AG04450 (cell line): Measurements from ENCODE around the gene F8. TPM values are rescaled to one million over a fixed set of nuclear protein-coding genes. Genes with fewer than 3 reads are reported as not detected.

Experiments used
- CTCF ChIA-PET: fragments of 300-600, 350-600 bp; formaldehyde crosslinking; extraction: SDS; loops from one replicate; lab custom pipeline; 2022; ENCODE audit warnings: antibody characterized with exemption, inconsistent platforms; lab: Charles Lee
- POLR2A ChIA-PET: fragments of 350-600 bp; formaldehyde crosslinking; extraction: SDS; loops from one replicate; lab custom pipeline; 2021; ENCODE audit warnings: antibody characterized with exemption, inconsistent platforms; lab: Yijun Ruan, JAX
- DNase-seq: peaks from one replicate; pipeline ENCODE4 v3.0.0-alpha.2; 2011; ENCODE audit warnings: low read depth, low spot score
- H3K27ac ChIP-seq: one replicate; pipeline ENCODE4 v1.5.1; 2012; ENCODE audit warnings: low read depth, low read length, control low read depth
- H3K27me3 ChIP-seq: one replicate; pipeline ENCODE4 v1.6.0; 2012; ENCODE audit warnings: low read length; ENCODE audit not compliant: control insufficient read depth, insufficient read depth
- H3K4me3 ChIP-seq: 2 replicates; pipeline ENCODE4 v1.5.1; 2011; ENCODE audit warnings: mild to moderate bottlenecking, low read depth, low read length, control low read depth
- H3K9me3 ChIP-seq: 2 replicates; pipeline ENCODE4 v1.5.1; 2012; ENCODE audit warnings: low read length; ENCODE audit not compliant: control insufficient read depth, insufficient read depth
- CTCF ChIP-seq: IDR thresholded peaks from 2 replicates; pipeline ENCODE4 v1.5.1; 2011; ENCODE audit warnings: low read depth, low read length, control low read depth, inconsistent platforms
- polyA plus RNA-seq: library from polyadenylated mRNA; depleted of rRNA; stranded (reverse); fragments of >200 nt; gene quantifications from 2 replicates; pipeline ENCODE4 v1.2.3, GENCODE V29; 2011

The F8 gene
- polyA plus RNA-seq, 1 experiment, result 1.4 TPM

DNA sequence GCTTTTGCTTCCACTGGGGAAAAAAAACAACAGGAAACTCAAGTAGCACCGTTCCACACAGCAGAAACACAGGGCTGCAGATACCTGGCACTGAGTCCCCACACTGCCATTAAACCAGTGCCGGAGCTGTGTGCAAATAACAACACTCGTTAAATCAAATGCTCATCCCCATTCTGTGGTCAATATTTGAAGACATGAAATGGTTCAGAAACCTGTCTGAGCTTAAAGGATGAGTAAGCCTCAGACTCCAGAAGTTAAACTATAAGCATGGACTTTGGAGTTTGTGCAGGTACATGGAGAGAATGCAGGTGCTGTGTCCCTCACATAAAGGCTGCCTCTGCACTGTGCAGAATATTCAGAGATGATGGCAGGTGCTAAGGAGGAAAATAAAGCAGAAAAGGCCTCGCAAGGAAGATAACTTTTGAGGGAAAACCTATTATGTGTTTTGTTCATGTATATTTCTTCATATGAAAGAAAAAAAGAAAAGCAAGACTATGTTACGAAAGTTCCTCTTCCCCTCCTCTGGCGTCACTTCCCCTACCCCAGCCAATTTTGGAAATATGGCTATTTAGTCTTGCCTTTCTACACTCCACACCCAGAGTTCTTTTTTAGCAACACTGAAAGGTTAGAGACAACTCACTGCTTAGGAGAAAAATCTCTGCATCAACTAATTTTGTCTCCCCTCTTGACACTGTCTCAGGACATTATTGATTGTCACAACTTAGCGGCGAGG lies 221.9 kb downstream of the F8 start:
- no peak for DNase-seq
- TF ChIP-seq CTCF, result no peak
- peak overlapping the region; percentile 85 for H3K27ac ChIP-seq
- ChIA-PET CTCF (no interaction called here), POLR2A (no interaction called here)
- H3K9me3 ChIP-seq, result no peaks in the 10 kb centered on the region
- no peaks in the 10 kb centered on the region for H3K27me3 ChIP-seq
- no peak overlapping the region for H3K4me3 ChIP-seq

- Histone ChIP-seq H3K27me3 (no peaks in the 10 kb centered on the region), H3K4me3 (no peak overlapping the region), H3K9me3 (no peaks in the 10 kb centered on the region), H3K27ac (peak overlapping the region; percentile 85)
- ChIA-PET POLR2A (no interaction called here), CTCF (no interaction called here)
- no peak for DNase-seq
- TF ChIP-seq CTCF, result no peak
Observed at GRCh38 chrX:154799556-154800348, 222.8 kb downstream of the F8 start.

- H3K4me3 ChIP-seq, result no peak overlapping the region
- ChIA-PET CTCF (no interaction called here), POLR2A (no interaction called here)
- no peak overlapping the region for H3K27ac ChIP-seq
- DNase-seq, result no peak
- H3K9me3 ChIP-seq, result no peaks in the 10 kb centered on the region
- TF ChIP-seq CTCF, result no peak
- H3K27me3 ChIP-seq, result no peaks in the 10 kb centered on the region
Observed at GRCh38 chrX:154797006-154797405, 225.5 kb downstream of the F8 start.

GRCh38 chrX:154795016-154795415 lies 227.5 kb downstream of the F8 start:
- TF ChIP-seq CTCF, result no peak
- H3K4me3 ChIP-seq, result no peak overlapping the region
- H3K27ac ChIP-seq, result no peak overlapping the region
- no peak for DNase-seq
- ChIA-PET CTCF (interaction anchor here (1.4 kb wide), 1 partner anchor 46 kb away, joined by 3 read pairs; no protein-coding TSS in a partner anchor), POLR2A (no interaction called here)
- no peaks in the 10 kb centered on the region for H3K27me3 ChIP-seq
- H3K9me3 ChIP-seq, result no peaks in the 10 kb centered on the region
